ENCODE data around the gene ATP5PD. TPM values are rescaled to one million over a fixed set of nuclear protein-coding genes. Genes with fewer than 3 reads are reported as not detected.
A peak's percentile ranks its signal among the peaks of the same experiment; 100 is the strongest.

ATP5PD gene
- polyA plus RNA-seq, 1 donor (not counting 4 experiments of a cell fraction or from before 2014, with no cell fraction given): 276 TPM

DNA sequence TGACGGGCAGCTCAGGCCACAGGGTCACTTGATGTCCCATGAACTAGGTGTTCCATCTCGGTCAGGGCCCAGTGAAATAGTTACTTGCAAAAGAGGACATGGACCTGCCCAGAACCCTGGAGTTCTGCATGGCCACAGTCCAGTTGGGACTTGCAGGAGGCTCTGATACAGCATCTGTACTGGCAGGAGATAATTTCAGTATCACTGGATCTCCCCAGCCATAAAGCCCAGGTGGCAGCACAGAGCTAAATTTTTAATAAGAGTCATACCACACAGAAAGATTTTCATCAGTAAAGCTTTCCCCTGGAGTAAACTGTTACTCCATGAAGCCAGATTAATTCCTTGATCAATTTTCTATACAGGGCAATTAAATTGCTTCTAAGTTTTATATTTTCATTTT, 23.0 kb upstream of the ATP5PD start:
- dilution Hi-C loops (cut with MboI; ENCODE audit: extremely low pct_ligation_motif_present, low sequenced_read_pairs): no loop called here

DNA sequence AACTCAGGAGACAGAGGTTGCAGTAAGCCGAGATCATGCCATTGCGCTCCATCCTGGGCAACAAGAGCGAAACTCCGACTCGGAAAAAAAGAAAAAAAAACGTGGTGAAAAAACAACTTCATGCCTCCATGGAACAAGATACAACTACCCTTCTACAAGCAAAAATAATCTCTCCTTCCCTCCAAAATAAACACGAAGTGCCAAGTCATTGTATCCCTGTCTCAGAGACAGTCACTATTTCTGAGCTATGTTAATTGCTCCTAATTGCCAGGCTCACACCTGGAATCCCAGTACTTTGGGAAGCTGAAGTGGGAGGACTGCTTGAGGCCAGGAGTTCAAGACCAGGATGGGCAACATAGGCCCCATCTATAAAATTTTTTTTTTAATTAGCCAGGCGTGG, 22.0 kb upstream of the ATP5PD start:
- Histone ChIP-seq H2AFZ (ENCODE audit: control insufficient read depth, low read length) (no peak overlapping the region), H3K36me3 (ENCODE audit: control insufficient read depth in 2 of 2, extremely low read depth in 1 of 2, insufficient read depth in 2 of 2, low read length in 2 of 2) (peaks cover 9% of the 10 kb centered on the region in 2 experiments), H3K27ac (ENCODE audit: control insufficient read depth, insufficient read depth, low read length) (no peak overlapping the region), H3K9ac (ENCODE audit: control insufficient read depth, extremely low read depth, insufficient read depth, low read length) (no peak overlapping the region), H3K27me3 (ENCODE audit: control insufficient read depth, extremely low read depth, insufficient read depth, low read length) (no peaks in the 10 kb centered on the region), H3K4me3 (ENCODE audit: control insufficient read depth in 2 of 3, extremely low read depth in 1 of 3, insufficient read depth in 2 of 3, low read depth in 1 of 3, low read length in 3 of 3) (no peak overlapping the region), H3K9me1 (ENCODE audit: control insufficient read depth, extremely low read depth, insufficient read depth, low read length) (no peaks in the 10 kb centered on the region), H3K9me3 (ENCODE audit: control insufficient read depth, low read depth, low read length) (no peaks in the 10 kb centered on the region), H3K79me2 (ENCODE audit: control insufficient read depth, insufficient read depth, low read length) (no peaks in the 10 kb centered on the region), H3K4me2 (ENCODE audit: control insufficient read depth, extremely low read depth, insufficient read depth, low read depth, low read length) (no peak overlapping the region), H3K4me1 (ENCODE audit: control insufficient read depth, extremely low read depth, insufficient read depth, low read length) (no peaks in the 10 kb centered on the region), H4K20me1 (ENCODE audit: control insufficient read depth, extremely low read depth, insufficient read depth, low read length) (no peaks in the 10 kb centered on the region)
- DNase-seq (ENCODE audit: low read depth, low spot score) (no peak), FAIRE-seq (no peak)
- TF ChIP-seq EZH2 (IDR thresholded peaks at IDR 0.05; ENCODE audit: low read length): no peak
- TF ChIP-seq, protein P1, sequence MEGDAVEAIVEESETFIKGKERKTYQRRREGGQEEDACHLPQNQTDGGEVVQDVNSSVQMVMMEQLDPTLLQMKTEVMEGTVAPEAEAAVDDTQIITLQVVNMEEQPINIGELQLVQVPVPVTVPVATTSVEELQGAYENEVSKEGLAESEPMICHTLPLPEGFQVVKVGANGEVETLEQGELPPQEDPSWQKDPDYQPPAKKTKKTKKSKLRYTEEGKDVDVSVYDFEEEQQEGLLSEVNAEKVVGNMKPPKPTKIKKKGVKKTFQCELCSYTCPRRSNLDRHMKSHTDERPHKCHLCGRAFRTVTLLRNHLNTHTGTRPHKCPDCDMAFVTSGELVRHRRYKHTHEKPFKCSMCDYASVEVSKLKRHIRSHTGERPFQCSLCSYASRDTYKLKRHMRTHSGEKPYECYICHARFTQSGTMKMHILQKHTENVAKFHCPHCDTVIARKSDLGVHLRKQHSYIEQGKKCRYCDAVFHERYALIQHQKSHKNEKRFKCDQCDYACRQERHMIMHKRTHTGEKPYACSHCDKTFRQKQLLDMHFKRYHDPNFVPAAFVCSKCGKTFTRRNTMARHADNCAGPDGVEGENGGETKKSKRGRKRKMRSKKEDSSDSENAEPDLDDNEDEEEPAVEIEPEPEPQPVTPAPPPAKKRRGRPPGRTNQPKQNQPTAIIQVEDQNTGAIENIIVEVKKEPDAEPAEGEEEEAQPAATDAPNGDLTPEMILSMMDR (optimal IDR thresholded peaks at IDR 0.05 in 1 of 3, IDR thresholded peaks at IDR 0.05 in 1 of 3, conservative IDR thresholded peaks at IDR 0.05 in 1 of 3; ENCODE audit: extremely low read depth in 1 of 3, insufficient read depth in 2 of 3, low read length in 3 of 3): no peak
- dilution Hi-C loops (cut with MboI; ENCODE audit: extremely low pct_ligation_motif_present, low sequenced_read_pairs): no loop called here

More for the DNA sequence above, 23.0 kb upstream of the ATP5PD start:
- Histone ChIP-seq H2AFZ (ENCODE audit: control insufficient read depth, low read length) (no peak overlapping the region), H3K4me2 (ENCODE audit: control insufficient read depth, extremely low read depth, insufficient read depth, low read depth, low read length) (no peak overlapping the region), H3K27me3 (ENCODE audit: control insufficient read depth, extremely low read depth, insufficient read depth, low read length) (no peaks in the 10 kb centered on the region), H3K9me3 (ENCODE audit: control insufficient read depth, low read depth, low read length) (no peaks in the 10 kb centered on the region), H3K4me1 (ENCODE audit: control insufficient read depth, extremely low read depth, insufficient read depth, low read length) (no peaks in the 10 kb centered on the region), H3K9ac (ENCODE audit: control insufficient read depth, extremely low read depth, insufficient read depth, low read length) (no peak overlapping the region), H3K79me2 (ENCODE audit: control insufficient read depth, insufficient read depth, low read length) (no peaks in the 10 kb centered on the region), H3K4me3 (ENCODE audit: control insufficient read depth in 2 of 3, extremely low read depth in 1 of 3, insufficient read depth in 2 of 3, low read depth in 1 of 3, low read length in 3 of 3) (no peak overlapping the region), H3K27ac (ENCODE audit: control insufficient read depth, insufficient read depth, low read length) (no peak overlapping the region), H3K36me3 (ENCODE audit: control insufficient read depth in 2 of 2, extremely low read depth in 1 of 2, insufficient read depth in 2 of 2, low read length in 2 of 2) (peaks cover 0 to 4% of the 10 kb centered on the region in 2 experiments), H4K20me1 (ENCODE audit: control insufficient read depth, extremely low read depth, insufficient read depth, low read length) (no peaks in the 10 kb centered on the region), H3K9me1 (ENCODE audit: control insufficient read depth, extremely low read depth, insufficient read depth, low read length) (no peaks in the 10 kb centered on the region)
- DNase-seq (ENCODE audit: low read depth, low spot score) (no peak), FAIRE-seq (no peak)
- no peak for TF ChIP-seq EZH2 (IDR thresholded peaks at IDR 0.05; ENCODE audit: low read length)
- TF ChIP-seq, protein P1 (optimal IDR thresholded peaks at IDR 0.05 in 1 of 3, IDR thresholded peaks at IDR 0.05 in 1 of 3, conservative IDR thresholded peaks at IDR 0.05 in 1 of 3; ENCODE audit: extremely low read depth in 1 of 3, insufficient read depth in 2 of 3, low read length in 3 of 3): peak; percentile 40 to 44 (median 41)

Measured in keratinocyte (primary cell).